A549 treated with AZD9567 at 1 μM for 4 hours (cell line): Measurements from ENCODE around the gene FYN. TPM values are rescaled to one million over a fixed set of nuclear protein-coding genes. Genes with fewer than 3 reads are reported as not detected.

Source experiments
- total RNA-seq: library from RNA; stranded (reverse); fragments of 200-300 nt; extraction: Qiagen RNA extraction; gene quantifications from 5 replicates; pipeline ENCODE4 v1.2.3, GENCODE V29; 2022; ENCODE audit not compliant: insufficient read depth

Gene FYN
- 3.1 to 8.9 TPM (median 3.9 TPM) in 5 replicates for total RNA-seq

GRCh38 chr6:111873178-111874024, at the start of gene FYN:
FYN (minus strand) TSS chr6:111873452; CDS start chr6:111720051, 153,401 bp downstream.

Other genes with a start within 250 kb of the FYN start
- not detected in 5 replicates for gene CCN6, start 180.7 kb upstream of the FYN start, total RNA-seq
- gene TUBE1, start 214.0 kb upstream of the FYN start, total RNA-seq: 6.6 to 10.3 TPM (median 7.1 TPM) in 5 replicates
- 4.3 to 11.0 TPM (median 9.7 TPM) in 5 replicates for gene FAM229B, start 214.1 kb upstream of the FYN start, total RNA-seq